ENCODE results near the gene RLN1.
"Not testable (repeated sequence)": the region's sequence is repeated elsewhere in the genome, so short reads cannot be mapped to it uniquely, and the experiment has no call there.

The RLN1 gene

DNA sequence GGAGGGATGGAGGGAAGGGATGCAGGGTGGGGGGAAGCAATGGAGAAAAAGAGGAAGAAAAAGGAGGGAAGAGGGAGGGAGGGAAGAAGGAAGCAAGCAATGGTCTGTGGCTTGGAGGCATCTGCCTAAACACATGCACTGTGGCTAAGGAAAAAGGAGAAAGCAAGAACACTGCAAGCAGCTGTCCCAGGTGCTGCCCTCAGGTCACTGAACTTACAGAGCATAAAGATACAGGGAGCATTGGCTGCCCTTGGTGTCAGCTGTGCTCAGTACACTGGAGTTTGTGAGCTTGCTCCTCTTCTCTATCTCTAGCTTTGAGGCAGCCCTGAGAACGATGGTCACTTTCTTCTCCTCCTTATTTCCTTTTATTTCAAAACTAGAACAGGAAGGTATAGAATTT, 18.1 kb downstream of the RLN1 start:
- DNase-seq: not testable (repeated sequence)

DNA sequence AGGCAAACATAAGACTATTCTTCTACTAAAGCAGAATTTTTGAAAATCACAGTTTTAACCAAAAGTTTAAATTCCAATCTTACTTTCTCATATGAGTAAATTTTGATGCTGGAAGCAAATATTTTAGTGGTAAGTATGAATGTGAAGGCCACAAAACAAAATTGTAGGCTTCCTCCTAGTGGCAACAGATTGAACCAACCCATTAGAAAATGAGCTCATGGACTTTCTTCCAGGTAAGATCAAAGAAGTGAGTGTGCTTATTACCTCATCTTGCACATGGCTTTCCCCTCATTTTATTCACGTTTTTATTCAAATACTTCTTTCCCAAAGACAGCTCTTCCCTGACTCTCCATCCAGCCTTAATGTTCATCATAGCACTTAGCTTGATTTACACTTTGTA, 18.6 kb downstream of the RLN1 start:
- DNase-seq: no peak

DNA sequence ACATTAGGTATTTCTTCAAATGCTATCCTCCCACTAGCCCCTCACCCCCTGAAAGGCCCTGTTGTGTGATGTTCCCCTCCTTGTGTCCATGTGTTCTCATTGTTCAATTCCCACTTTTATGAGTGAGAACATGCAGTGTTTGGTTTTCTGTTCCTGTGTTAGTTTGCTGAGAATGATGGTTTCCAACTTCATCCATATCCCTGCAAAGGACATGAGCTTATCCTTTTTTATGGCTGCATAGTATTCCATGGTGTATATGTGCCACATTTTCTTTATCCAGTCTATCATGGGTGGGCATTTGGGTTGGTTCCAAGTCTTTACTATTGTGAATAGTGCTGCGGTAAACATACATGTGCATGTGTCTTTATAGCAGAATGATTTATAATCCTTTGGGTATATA, 23.3 kb downstream of the RLN1 start:
- DNase-seq: not testable (repeated sequence)

- DNase-seq: no peak
Measured at GRCh38 chr9:5315187-5315923, 24.3 kb downstream of the RLN1 start.

DNA sequence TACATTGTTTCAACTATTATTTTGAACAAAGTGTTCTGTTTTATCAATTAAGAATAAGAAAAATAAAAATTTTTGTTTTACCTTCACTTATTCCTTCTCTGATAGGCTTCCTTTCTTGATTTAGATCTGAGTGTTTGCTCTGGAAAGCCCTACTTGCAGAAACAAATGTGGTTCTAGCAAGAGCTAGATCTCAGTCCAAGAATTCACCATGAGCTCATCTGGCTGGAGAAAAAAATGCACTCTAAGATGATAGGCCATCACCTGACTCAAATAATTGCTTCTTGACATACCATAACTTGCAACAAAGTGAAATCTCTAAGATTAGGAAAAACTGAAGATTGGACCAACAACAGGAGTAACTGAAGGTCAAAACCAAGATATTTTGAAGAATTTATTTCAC, 28.8 kb downstream of the RLN1 start:
- no peak for DNase-seq

DNA sequence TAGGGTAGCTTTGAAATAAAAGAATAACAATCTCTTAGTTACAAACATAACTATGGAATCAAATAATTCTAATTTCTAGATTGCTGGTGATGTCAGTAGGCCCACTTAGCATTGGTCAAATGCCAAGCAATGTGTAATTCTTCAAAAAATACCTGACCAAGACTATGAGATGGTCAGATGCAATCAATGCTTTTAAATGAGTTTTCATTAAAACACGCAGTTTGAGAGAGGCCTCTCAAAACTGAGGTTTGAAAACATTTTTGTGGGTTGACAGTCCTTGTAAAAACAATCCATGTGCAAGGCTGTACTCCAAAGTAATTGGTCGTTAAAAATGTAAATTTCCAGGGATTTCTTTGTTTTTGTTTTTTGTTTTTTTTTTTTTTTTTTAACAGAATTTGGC, 33.9 kb downstream of the RLN1 start:
- DNase-seq: no peak

GRCh38 chr9:5303840-5304795, 35.6 kb downstream of the RLN1 start, which contains the start of gene RLN2:
Gene RLN2 (minus strand): TSS chr9:5304716. CDS start chr9:5304580, 136 bp downstream.
- peak in 4 of 14 donors; percentile 4 to 20 (median 12) for DNase-seq

GRCh38 chr9:5301544-5301943, 38.1 kb downstream of the RLN1 start:
- DNase-seq: no peak

DNA sequence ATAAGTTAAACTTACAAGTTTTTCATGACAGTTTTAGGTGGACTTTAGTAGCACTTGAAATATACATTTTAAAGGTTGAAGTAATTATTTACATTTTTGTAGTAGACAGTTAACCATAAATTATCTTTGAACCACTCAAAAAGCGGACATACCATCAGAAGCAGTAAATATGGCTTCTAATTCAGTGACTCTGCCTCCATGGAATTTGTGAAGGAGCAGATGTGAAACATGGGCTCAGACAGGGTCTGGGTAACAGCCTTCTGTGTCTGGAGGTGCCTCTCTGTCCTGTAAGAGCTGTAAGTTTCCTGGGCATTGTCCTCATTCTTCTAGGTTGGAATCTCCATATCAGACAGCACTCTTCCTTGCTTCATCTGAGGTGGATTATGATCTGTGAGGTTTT, 47.5 kb downstream of the RLN1 start:
- DNase-seq: no peak

DNA sequence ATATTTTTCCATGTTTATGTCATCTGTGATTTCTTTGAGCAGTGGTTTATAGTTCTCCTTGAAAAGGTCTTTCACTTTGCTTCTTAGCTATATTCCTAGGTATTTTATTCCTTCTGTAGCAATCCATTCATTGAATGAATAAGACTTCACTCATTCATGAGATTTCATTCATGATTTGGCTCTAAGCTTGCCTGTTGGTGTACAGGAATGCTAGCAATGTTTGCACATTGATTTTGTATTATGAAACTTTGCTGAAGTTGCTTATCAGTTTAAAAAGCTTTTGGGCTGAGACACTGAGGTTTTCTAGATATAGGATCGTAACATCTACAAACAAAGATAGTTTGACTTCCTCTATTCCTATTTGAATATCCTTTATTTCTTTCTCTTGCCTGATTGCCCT, 51.1 kb downstream of the RLN1 start:
- no peak for DNase-seq

DNA sequence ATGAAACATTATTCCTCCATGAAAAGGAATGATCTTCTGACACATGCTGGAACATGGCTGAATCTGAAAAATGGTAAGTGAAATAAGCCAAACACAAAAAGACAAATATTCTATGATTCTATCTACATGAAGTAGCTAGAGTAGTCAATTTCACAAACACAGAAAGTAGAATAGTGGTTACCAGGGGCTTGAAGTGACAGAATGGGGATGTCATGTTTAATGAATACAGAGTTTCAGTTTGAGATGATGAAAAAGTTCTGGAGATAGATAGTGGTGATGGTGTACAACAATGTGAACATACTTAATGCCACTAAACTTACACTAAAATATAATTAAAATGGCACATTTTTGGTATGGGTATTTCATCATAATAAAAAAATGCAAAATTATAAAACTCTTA, 53.4 kb downstream of the RLN1 start:
- DNase-seq: no peak

Data from C1 segment of cervical spinal cord (tissue), 14 donors.